ENCODE measurements around the gene LRP5.
"Not testable (repeated sequence)": the region's sequence is repeated elsewhere in the genome, so short reads cannot be mapped to it uniquely, and the experiment has no call there.

The LRP5 gene

GRCh38 chr11:68416070-68416578 lies 103.7 kb downstream of the LRP5 start:
- DNase-seq (ENCODE audit: low read depth, low spot score) = no peak

GRCh38 chr11:68418648-68419047 lies 106.3 kb downstream of the LRP5 start:
- no peak for DNase-seq (ENCODE audit: low read depth, low spot score)

DNA sequence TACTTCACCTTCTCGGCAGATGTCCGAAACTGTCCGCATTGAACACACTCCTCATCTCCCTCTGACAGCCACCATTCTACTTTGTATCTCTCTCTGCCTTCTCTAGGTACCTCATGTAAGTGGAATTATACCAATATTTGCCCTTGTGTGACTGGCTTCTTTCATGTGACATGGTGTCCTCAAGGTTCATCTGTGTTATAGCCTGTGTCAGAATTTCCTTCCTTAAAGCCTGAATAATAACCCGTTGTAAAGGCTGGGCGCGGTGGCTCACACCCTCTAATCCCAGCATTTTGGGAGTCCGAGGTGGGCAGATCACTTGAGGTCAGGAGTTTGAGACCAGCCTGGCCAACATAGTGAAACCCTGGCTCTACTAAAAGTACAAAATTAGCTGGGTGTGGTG lies 107.8 kb downstream of the LRP5 start:
- no peak for DNase-seq (ENCODE audit: low read depth, low spot score)

- no peak for DNase-seq (ENCODE audit: low read depth, low spot score)
Observed at GRCh38 chr11:68423481-68423880, 111.1 kb downstream of the LRP5 start.

GRCh38 chr11:68424101-68424632 lies 111.8 kb downstream of the LRP5 start:
- DNase-seq (ENCODE audit: low read depth, low spot score) = no peak

GRCh38 chr11:68424981-68425865 lies 112.8 kb downstream of the LRP5 start:
- DNase-seq (ENCODE audit: low read depth, low spot score) = no peak

DNA sequence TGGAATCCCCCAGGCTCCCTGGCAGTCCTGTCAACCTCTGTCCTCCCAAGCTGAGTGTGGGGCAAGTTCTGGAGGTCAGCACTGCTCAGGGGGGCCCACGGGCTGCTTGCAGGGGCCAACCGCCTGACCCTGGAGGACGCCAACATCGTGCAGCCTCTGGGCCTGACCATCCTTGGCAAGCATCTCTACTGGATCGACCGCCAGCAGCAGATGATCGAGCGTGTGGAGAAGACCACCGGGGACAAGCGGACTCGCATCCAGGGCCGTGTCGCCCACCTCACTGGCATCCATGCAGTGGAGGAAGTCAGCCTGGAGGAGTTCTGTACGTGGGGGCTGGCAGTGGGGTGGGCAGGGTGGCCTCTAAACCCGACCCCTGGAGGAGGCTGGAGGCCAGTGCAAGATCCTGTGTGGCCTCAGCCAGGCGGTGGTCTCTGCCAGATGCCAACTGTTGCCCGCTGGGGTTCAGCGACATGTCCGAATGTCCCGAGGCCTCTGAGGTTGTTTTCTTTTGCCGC lies 113.5 kb downstream of the LRP5 start:
- DNase-seq (ENCODE audit: low read depth, low spot score) = no peak

DNA sequence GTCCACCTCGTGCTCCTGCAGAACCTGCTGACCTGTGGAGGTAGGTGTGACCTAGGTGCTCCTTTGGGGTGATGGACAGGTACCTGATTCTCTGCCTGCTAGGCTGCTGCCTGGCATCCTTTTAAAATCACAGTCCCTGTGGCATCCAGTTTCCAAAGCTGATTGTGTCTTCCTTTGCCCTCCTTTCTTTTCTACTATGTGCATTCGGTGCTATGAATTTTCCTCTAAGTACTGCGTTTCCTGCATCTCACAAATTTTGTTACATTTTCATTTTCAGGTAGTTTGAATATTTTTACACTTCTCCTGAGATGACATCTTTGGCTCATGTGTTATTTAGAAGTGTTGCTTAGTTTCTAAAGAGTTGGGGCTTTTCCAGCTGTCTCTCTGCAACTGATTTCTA lies 117.3 kb downstream of the LRP5 start:
- DNase-seq (ENCODE audit: low read depth, low spot score) = no peak

GRCh38 chr11:68430384-68430783 lies 118.0 kb downstream of the LRP5 start:
- DNase-seq (ENCODE audit: low read depth, low spot score) = no peak

GRCh38 chr11:68430801-68431200 lies 118.4 kb downstream of the LRP5 start:
- DNase-seq (ENCODE audit: low read depth, low spot score) = no peak

- DNase-seq (ENCODE audit: low read depth, low spot score) = no peak
Observed at GRCh38 chr11:68431984-68432645, 119.7 kb downstream of the LRP5 start.

DNA sequence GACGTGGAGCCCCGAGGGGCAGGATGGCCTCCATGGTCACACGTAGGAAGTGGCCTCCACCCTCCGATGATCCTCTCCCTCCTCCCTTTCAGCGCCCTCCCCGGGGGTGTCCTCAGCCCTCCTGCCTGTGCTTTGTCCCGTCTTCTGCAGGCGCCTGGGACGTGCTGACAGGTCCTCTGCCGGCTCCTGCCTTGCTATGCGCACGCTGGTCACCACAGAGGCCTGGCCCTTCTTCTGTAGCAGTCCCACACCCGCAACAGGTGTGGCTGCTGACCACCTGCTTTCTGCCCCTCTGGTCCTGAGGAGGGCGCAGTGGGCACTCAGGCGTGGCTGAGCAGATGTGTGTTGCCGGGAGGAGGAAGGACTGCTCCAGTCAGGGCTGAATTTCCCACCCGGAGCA lies 120.5 kb downstream of the LRP5 start:
- no peak for DNase-seq (ENCODE audit: low read depth, low spot score)

- DNase-seq (ENCODE audit: low read depth, low spot score) = no peak
Observed at GRCh38 chr11:68433541-68433940, 121.2 kb downstream of the LRP5 start.

- not testable (repeated sequence) for DNase-seq (ENCODE audit: low read depth, low spot score)
Observed at GRCh38 chr11:68434159-68434558, 121.8 kb downstream of the LRP5 start.

GRCh38 chr11:68436162-68436888 lies 123.9 kb downstream of the LRP5 start:
- DNase-seq (ENCODE audit: low read depth, low spot score) = no peak

DNA sequence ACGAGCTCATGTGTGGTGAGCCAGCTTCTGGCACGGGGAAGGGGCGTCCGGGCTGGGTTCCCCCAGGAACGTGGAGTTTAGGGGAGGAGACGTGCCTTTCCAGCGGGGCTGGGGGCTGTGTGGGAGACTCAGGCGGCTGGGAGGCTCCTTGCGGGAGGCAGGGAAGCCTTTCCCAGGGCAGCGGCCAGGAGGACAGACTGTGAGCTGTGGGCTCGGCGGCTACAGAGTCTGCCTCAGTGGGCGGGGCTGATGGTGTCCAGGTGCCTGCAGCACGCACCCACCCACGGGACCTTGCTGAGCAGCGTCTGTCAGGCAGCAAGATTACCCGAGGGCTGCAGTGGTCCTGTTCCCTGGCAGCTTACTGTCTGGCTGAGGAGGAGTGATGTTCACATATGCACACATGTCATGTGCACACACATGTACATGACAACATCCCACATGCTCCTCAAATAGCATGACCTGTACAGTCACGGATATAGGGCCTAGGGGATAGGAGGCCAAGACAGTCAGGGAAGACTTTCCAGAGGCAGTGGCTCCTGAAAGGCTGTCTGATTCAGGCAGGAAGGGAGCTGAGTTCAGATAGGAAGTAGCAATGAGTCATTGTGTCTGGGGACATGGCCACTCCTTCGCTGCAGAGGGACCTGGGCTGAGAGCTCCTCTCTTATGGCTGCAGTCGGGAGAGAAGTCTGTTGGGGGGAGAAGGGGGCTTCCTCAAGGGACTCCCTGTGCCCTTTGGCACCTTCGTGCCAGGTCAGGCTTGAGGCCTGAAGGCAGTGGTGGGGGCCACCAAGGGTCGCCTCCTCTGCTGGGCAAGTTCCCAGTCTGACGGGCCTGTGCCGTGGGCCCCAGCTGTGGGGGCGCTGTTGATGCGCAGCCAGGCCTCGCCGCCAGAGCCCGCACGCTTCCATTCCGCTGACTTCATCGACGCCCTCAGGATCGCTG lies 124.9 kb downstream of the LRP5 start:
- no peak for DNase-seq (ENCODE audit: low read depth, low spot score)

DNA sequence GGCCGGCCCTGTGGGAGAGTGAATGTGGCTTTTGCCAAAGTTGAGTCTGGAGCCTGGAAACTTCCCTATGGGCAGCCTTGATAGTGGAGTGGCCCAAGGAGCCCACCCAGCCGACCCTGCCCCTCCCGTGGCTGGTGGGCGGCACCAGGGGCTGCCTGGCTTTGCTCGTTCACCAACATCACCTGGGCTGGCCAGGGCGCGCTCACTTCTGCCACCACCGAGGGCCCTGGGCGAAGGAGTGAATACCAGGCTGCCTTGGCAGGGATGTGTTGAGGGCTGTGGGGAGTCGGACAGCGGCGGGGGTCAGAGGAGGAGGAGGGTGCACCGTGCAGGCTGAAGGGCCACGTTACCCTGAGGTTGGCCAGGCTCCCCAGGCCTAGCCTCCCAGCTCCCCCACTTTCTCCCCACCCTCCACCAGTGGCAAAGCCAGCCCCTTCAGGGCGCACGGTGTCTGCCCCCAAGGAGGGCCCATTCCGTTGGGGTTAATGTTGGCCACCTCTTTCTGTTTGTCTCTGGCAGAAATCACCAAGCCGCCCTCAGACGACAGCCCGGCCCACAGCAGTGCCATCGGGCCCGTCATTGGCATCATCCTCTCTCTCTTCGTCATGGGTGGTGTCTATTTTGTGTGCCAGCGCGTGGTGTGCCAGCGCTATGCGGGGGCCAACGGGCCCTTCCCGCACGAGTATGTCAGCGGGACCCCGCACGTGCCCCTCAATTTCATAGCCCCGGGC lies 125.7 kb downstream of the LRP5 start:
- DNase-seq (ENCODE audit: low read depth, low spot score) = no peak

GRCh38 chr11:68438658-68439259 lies 126.4 kb downstream of the LRP5 start:
- DNase-seq (ENCODE audit: low read depth, low spot score) = no peak

GRCh38 chr11:68439355-68440065 lies 127.1 kb downstream of the LRP5 start:
- DNase-seq (ENCODE audit: low read depth, low spot score) = no peak
